ENCODE data around the gene FUT7. TPM values are rescaled to one million over a fixed set of nuclear protein-coding genes. Genes with fewer than 3 reads are reported as not detected.

Gene FUT7
- total RNA-seq, result not detected in 2 replicates

- no peak for DNase-seq (ENCODE audit: low read depth in 2 of 2)
Observed at GRCh38 chr9:137031904-137032640, at the start of gene FUT7. FUT7 (minus strand) TSS chr9:137032088; CDS start chr9:137031991, 97 bp downstream.

- no peak for DNase-seq (ENCODE audit: low read depth in 2 of 2)
Observed at GRCh38 chr9:137080260-137081122, 48.6 kb upstream of the FUT7 start.

- no peak for DNase-seq (ENCODE audit: low read depth in 2 of 2)
Observed at GRCh38 chr9:137079401-137079787, 47.5 kb upstream of the FUT7 start.

GRCh38 chr9:137078701-137079400 is 47.0 kb upstream of the FUT7 start:
- DNase-seq (ENCODE audit: low read depth in 2 of 2), result no peak

- peak in 1 of 2 donors; percentile 45 for DNase-seq (ENCODE audit: low read depth in 2 of 2)
Observed at GRCh38 chr9:137077758-137078693, 46.1 kb upstream of the FUT7 start.

GRCh38 chr9:137077010-137077747 is 45.3 kb upstream of the FUT7 start, which contains the start of gene UAP1L1:
UAP1L1 (plus strand) TSS chr9:137077517; CDS start chr9:137077533, 16 bp downstream.
- DNase-seq (ENCODE audit: low read depth in 2 of 2), result peak; percentile 34 to 81

- no peak for DNase-seq (ENCODE audit: low read depth in 2 of 2)
Observed at GRCh38 chr9:137076636-137077009, 44.7 kb upstream of the FUT7 start.

GRCh38 chr9:137075275-137075775 is 43.4 kb upstream of the FUT7 start:
- no peak for DNase-seq (ENCODE audit: low read depth in 2 of 2)

- no peak for DNase-seq (ENCODE audit: low read depth in 2 of 2)
Observed at GRCh38 chr9:137074657-137075274, 42.9 kb upstream of the FUT7 start.

- DNase-seq (ENCODE audit: low read depth in 2 of 2), result no peak
Observed at GRCh38 chr9:137073992-137074399, 42.1 kb upstream of the FUT7 start.

- no peak for DNase-seq (ENCODE audit: low read depth in 2 of 2)
Observed at GRCh38 chr9:137071282-137071681, 39.4 kb upstream of the FUT7 start.

GRCh38 chr9:137070906-137071275 is 39.0 kb upstream of the FUT7 start:
- DNase-seq (ENCODE audit: low read depth in 2 of 2), result no peak

- DNase-seq (ENCODE audit: low read depth in 2 of 2), result peak; percentile 72 to 91
Observed at GRCh38 chr9:137070201-137070905, 38.5 kb upstream of the FUT7 start, which contains the start of gene SAPCD2. SAPCD2 (minus strand) TSS chr9:137070557; CDS start chr9:137070460, 97 bp downstream.

- DNase-seq (ENCODE audit: low read depth in 2 of 2), result no peak
Observed at GRCh38 chr9:137069508-137070091, 37.7 kb upstream of the FUT7 start.

GRCh38 chr9:137068539-137069507 is 36.9 kb upstream of the FUT7 start:
- DNase-seq (ENCODE audit: low read depth in 2 of 2), result no peak

GRCh38 chr9:137067860-137068538 is 36.1 kb upstream of the FUT7 start:
- DNase-seq (ENCODE audit: low read depth in 2 of 2), result peak; percentile 70 to 85

Measured in dermis microvascular lymphatic vessel endothelial cell (primary cell).